Measurements from ENCODE around the gene HEXIM2.
A peak's percentile ranks its signal among the peaks of the same experiment; 100 is the strongest.

Gene HEXIM2

DNA sequence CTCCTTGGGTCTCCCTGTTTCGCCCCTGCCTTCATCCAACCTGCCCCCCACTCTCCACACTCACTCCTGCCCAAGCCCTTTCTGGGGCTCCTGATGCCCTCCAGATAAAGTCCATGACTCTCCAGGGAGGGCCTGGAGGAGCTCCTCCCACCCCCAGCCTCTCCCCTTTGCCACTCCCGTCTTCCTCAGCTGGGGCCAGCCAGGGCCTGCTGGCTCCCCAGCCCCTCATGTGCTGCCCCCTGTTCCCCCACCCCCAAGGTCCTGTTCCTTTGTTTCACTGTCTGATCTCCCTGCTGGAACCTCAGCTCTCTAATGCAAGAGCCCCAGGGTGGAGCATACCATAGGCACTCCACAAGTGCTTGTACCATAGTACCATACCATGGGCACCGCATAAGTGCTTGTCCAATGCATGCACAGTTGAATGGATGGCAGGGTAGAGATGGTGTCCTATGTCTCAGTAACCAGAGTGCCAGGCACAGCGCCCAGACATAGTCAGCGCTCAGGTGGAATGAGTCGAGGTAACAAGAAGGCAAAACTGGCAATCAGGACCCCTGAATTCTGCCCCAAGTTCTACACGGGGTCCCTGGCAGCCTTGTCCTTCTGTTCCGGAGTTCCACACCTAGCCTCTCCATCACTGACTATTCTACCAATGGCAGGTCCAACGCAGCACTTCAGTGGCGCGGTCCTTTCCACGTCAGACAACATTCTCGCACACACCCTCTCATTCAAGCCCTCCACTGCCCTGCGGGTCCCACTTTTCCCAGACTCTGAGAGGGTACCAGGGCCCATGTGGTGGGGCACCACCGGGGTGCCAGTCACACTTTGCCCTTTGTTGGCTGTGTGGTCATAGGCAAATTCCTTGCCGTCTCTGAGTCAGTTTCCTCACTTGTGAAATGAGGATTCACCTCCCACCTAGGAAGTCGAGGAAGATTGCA lies 30.7 kb upstream of the HEXIM2 start:
- Histone ChIP-seq H3K4me1 (ENCODE audit: control insufficient read depth, insufficient read depth, low read length) (peaks cover 24% of the 10 kb centered on the region), H3K27ac (ENCODE audit: low read depth, low read length) (peak overlapping the region; percentile 83), H3K4me3 (ENCODE audit: low read length) (peak overlapping the region; percentile 88), H3K27me3 (ENCODE audit: control insufficient read depth, insufficient read depth, low read length) (no peaks in the 10 kb centered on the region), H3K36me3 (ENCODE audit: control insufficient read depth, insufficient read depth, low read length) (no peaks in the 10 kb centered on the region), H3K9ac (ENCODE audit: low read length) (peak overlapping the region; percentile 28)

DNA sequence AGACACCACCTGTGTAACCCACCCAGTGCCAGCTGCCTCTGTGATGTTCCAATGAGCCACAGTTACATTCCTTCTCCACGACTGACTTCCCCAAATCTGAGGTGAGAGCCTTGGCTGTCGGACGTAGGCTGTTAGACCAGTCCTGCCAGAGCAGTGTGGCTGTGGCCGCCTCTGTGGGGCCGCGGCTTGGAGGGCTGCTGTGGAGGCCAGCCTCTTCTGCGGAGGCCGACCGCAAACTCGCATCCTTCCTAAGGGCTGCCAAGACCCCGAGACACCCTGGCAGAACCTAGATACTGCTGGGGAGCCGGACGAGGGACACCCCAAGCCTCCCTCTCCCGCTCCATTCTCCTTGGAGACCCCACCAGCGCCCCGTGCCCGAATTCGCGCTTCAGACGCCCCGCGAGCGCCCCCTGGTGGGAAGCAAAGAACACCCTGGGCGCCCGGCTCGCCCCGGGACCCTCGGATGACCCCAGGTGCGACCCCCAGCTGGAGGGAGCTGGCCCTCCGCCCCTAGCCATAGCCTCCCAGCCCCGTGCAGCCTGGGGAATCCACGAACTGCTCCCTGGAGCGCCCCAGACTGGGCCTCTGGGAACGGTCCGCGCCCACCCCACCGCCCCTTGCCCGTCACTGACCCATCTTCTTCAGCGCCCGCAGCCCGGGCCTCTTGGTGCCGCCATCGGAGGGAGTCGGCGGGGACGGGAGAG lies 29.9 kb upstream of the HEXIM2 start:
- H3K27ac ChIP-seq (ENCODE audit: low read depth, low read length): peak overlapping the region; percentile 83
- H3K4me1 ChIP-seq (ENCODE audit: control insufficient read depth, insufficient read depth, low read length): peaks cover 24% of the 10 kb centered on the region
- no peaks in the 10 kb centered on the region for H3K36me3 ChIP-seq (ENCODE audit: control insufficient read depth, insufficient read depth, low read length)
- H3K27me3 ChIP-seq (ENCODE audit: control insufficient read depth, insufficient read depth, low read length): no peaks in the 10 kb centered on the region
- H3K9ac ChIP-seq (ENCODE audit: low read length): peak overlapping the region; percentile 28
- peak overlapping the region; percentile 88 for H3K4me3 ChIP-seq (ENCODE audit: low read length)

DNA sequence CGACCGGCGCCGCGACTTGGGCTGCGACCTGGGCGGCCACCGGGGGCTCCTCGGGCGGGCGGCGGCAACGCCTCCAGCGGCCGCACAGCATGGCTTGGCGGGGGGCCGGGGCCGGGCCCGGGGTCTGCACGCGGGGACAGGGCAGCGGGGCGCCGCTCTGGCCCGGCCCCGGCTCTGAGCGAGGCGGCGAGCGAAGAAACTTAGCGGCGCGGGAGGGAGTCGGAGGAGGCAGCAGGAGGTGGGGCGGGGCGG lies 29.4 kb upstream of the HEXIM2 start, which contains the start of gene PLCD3:
Gene PLCD3 (minus strand): TSS at position 196 of the 252 bp plus-strand sequence. CDS start 105 bp downstream, at position 91.
- peaks cover 22% of the 10 kb centered on the region for H3K4me1 ChIP-seq (ENCODE audit: control insufficient read depth, insufficient read depth, low read length)
- no peaks in the 10 kb centered on the region for H3K36me3 ChIP-seq (ENCODE audit: control insufficient read depth, insufficient read depth, low read length)
- peak within 1 kb of the TSS; percentile 97 for H3K27ac ChIP-seq (ENCODE audit: low read depth, low read length)
- H3K27me3 ChIP-seq (ENCODE audit: control insufficient read depth, insufficient read depth, low read length): no peaks in the 10 kb centered on the region
- peak within 1 kb of the TSS; percentile 88 for H3K9ac ChIP-seq (ENCODE audit: low read length)
- peak within 1 kb of the TSS; percentile 88 for H3K4me3 ChIP-seq (ENCODE audit: low read length)

DNA sequence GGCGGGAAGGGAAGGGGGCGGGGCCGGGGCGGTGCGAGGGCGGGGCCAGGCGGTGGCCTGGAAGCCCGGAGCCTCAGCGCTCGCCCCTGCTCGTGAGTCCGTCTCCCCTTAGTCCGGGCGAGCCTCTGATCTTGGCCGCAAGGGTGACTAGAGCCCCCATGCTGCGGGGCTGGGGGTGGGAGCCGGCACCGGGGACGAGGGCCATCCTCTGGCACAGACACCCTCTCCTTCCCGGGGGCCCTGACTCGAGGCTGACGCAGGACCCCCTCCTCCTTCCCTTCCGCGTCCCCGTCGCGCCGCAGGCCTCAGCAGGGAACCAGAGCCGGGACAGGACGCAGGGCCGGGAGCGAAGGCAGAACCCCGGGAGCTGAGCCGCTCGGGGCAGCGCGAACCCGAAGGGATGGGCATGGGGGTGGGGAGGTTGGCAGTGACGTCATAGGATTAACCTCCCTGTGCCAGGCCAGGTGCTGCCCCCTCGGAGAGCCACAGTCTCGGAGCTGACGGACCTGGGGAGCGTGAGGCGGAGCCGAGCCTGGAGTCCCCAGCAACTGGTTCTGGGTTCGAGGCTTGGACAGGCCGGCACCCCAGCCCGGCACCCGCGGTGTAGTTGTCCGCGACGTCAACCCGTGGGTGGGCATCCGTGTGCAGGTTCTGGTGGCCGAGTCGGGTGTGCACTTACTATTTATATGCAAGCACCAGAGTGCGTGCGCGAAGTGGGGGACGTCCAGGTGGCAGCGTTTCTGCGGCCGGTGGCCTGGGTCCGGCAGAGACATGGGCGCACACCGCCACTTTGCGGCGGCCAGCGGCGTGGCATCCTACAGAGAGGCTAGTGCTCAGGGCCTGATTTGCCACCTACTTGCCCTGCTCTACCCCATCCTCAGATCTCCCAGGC lies 28.9 kb upstream of the HEXIM2 start:
- Histone ChIP-seq H3K27ac (ENCODE audit: low read depth, low read length) (peak overlapping the region; percentile 97), H3K9ac (ENCODE audit: low read length) (peak overlapping the region; percentile 88), H3K27me3 (ENCODE audit: control insufficient read depth, insufficient read depth, low read length) (no peaks in the 10 kb centered on the region), H3K36me3 (ENCODE audit: control insufficient read depth, insufficient read depth, low read length) (no peaks in the 10 kb centered on the region), H3K4me1 (ENCODE audit: control insufficient read depth, insufficient read depth, low read length) (peaks cover 16% of the 10 kb centered on the region), H3K4me3 (ENCODE audit: low read length) (peak overlapping the region; percentile 74)

DNA sequence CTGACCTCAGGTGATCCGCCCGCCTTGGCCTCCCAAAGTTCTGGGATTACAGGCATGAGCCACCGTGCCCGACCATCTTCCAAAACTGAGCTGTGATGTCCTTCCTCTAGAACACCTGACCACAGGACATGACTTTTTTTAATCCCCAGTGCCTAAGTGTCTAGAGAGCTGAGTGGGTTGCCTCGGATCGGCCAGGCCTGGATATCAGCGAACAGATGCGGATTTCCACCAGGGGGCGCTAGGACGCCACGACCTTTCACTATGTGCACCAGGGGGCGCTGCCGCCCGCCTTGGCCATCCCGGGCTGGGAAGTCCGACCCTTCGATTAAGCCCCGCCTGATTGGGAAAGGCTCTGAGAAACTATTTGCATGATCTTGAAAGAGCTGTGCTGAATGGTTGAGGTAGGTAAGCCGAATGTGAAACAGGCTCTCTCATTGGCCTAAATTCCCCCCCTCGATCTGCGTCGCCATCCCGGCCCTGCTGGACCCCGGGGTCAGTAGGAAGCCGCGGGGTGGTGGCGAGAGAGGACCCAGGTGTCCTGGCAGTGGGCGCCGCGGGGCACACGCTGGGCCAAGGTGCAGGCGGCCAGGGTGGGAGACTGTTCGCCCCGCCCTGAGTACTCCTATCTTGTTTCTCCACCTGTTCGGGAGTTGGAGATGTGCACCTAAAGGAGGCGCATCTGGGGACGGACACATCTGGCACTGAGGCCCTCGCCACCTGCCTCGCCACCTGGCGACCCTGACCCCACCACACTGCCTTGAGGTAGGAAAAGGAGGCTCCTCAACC lies 26.3 kb upstream of the HEXIM2 start, which contains the start of gene ACBD4:
Gene ACBD4 (plus strand): TSS at position 496 of the 786 bp plus-strand sequence. CDS start 458 bp downstream, outside the sequence.
- Histone ChIP-seq H3K36me3 (ENCODE audit: control insufficient read depth, insufficient read depth, low read length) (peaks cover 2% of the 10 kb centered on the region), H3K9ac (ENCODE audit: low read length) (peak within 1 kb of the TSS; percentile 46), H3K27ac (ENCODE audit: low read depth, low read length) (peak within 1 kb of the TSS; percentile 88), H3K27me3 (ENCODE audit: control insufficient read depth, insufficient read depth, low read length) (no peaks in the 10 kb centered on the region), H3K4me1 (ENCODE audit: control insufficient read depth, insufficient read depth, low read length) (peaks cover 10% of the 10 kb centered on the region), H3K4me3 (ENCODE audit: low read length) (peak within 1 kb of the TSS; percentile 79)

DNA sequence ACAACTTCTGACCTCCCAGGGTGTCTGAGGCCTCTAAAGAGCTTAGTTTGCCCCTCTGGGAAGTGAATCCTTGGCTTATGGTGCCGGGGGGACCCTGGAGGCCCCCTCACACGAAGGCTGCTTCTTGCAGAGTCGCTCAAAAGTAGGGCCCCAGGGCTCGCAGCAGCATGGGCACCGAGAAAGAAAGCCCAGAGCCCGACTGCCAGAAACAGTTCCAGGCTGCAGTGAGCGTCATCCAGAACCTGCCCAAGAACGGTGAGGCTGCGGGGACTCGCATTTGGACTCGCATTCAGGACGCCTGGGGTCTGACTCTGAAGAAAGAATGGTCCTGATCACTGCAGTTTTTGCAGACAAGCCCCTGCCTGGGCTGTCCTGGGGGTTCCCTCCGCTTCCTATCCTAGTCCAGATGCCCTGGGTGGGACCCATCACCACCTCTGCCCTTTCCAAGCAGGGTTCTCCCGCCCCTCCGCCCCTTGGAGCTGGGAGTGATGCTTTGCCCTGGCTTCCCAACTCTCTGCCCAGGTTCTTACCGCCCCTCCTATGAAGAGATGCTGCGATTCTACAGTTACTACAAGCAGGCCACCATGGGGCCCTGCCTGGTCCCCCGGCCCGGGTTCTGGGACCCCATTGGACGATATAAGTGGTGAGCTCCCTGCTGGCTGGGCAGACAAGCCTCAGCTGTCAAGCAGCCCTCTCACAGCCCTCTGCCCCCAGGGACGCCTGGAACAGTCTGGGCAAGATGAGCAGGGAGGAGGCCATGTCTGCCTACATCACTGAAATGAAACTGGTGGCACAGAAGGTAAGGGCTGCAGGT lies 25.5 kb upstream of the HEXIM2 start:
- H3K9ac ChIP-seq (ENCODE audit: low read length): peak overlapping the region; percentile 46
- H3K27ac ChIP-seq (ENCODE audit: low read depth, low read length): peak overlapping the region; percentile 88
- H3K27me3 ChIP-seq (ENCODE audit: control insufficient read depth, insufficient read depth, low read length): no peaks in the 10 kb centered on the region
- peak overlapping the region; percentile 79 for H3K4me3 ChIP-seq (ENCODE audit: low read length)
- H3K36me3 ChIP-seq (ENCODE audit: control insufficient read depth, insufficient read depth, low read length): peaks cover 2% of the 10 kb centered on the region
- peaks cover 6% of the 10 kb centered on the region for H3K4me1 ChIP-seq (ENCODE audit: control insufficient read depth, insufficient read depth, low read length)

DNA sequence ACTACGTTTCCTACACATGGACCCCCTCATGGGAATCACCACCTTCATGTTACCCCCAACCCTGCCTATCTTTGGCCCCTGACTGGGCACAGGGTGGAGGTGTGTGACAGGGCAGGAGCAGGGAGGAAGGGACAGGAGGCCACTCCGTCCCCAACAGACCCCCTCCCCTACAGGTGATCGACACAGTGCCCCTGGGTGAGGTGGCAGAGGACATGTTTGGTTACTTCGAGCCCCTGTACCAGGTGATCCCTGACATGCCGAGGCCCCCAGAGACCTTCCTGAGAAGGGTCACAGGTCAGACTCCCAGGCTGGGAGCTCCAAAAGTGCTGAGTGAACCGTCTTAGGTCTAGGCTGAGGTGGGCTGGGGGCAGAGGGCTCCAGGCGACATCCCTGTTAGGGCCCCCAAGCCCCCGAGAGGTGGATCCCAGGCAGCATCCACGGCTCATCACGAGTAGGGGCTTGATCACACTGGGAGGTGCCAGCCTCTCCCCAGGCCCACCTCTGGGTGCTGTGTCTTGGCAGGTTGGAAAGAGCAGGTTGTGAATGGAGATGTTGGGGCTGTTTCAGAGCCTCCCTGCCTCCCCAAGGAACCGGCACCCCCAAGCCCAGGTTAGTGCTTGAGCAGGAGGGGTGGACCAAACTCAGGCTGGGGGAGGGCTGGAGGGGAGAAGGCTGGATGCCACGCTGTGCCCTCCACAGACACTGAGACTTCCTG lies 24.7 kb upstream of the HEXIM2 start:
- Histone ChIP-seq H3K4me1 (ENCODE audit: control insufficient read depth, insufficient read depth, low read length) (no peaks in the 10 kb centered on the region), H3K27me3 (ENCODE audit: control insufficient read depth, insufficient read depth, low read length) (no peaks in the 10 kb centered on the region), H3K9ac (ENCODE audit: low read length) (peak overlapping the region; percentile 10), H3K4me3 (ENCODE audit: low read length) (no peak overlapping the region), H3K27ac (ENCODE audit: low read depth, low read length) (no peak overlapping the region), H3K36me3 (ENCODE audit: control insufficient read depth, insufficient read depth, low read length) (peaks cover 2% of the 10 kb centered on the region)

DNA sequence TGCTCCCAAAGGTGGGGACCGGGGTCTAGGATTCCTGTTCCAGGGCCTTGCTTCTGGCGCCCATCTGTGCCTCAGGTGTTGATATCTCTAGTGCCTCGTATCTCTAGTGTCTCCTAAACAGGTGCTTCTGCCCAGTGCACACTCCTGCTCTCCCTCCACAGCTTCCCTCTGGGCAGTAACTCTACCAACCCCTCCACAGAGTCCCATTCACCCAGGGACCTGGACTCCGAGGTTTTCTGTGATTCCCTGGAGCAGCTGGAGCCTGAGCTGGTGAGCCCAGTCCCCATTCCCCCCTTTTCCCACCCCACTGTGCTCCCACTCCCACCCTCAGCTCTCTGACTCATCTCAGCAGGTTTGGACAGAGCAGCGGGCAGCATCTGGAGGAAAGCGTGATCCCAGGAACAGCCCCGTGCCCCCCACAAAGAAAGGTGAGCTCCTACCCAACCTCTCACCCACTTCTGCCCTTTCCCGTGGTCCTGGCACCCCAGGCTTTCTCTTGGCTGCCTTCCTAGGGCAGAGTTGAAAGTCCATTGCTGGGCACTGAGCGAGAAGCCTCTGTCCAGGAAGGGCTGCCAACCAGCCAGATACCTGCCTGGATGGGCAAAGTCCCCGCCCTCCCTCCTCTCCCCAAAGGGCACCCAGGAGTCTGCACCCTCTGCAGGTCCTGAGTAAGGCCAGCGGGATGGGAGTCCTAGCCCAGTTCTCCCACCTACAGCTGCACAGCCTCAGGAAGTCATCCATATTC lies 23.9 kb upstream of the HEXIM2 start:
- Histone ChIP-seq H3K4me1 (ENCODE audit: control insufficient read depth, insufficient read depth, low read length) (no peaks in the 10 kb centered on the region), H3K27me3 (ENCODE audit: control insufficient read depth, insufficient read depth, low read length) (no peaks in the 10 kb centered on the region), H3K9ac (ENCODE audit: low read length) (no peak overlapping the region), H3K36me3 (ENCODE audit: control insufficient read depth, insufficient read depth, low read length) (peaks cover 2% of the 10 kb centered on the region), H3K27ac (ENCODE audit: low read depth, low read length) (no peak overlapping the region), H3K4me3 (ENCODE audit: low read length) (no peak overlapping the region)

DNA sequence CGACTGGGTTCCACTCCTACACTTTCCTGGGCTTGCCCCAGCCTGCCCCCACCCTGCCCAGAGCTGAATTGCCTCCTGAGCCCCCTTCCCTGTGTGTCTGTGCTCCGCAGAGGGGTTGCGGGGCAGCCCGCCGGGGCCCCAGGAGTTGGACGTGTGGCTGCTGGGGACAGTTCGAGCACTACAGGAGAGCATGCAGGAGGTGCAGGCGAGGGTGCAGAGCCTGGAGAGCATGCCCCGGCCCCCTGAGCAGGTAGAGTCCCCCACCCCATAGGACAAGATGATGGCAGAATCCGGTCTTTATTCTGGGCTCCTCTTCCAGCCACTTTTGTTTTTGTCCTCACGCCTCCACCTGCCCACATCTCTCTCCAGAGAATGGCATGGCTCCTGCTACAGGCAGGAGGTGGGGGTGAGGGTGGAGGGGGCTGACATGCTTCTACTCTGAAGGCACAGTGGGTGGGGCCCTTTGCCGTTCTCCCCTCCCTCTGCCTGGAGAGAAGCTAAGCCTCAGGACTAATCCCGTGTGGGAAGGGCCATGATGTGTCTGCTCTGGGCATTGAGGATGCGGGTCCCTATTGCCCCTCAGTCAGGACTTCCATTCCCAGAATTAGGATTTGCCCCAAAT lies 22.7 kb upstream of the HEXIM2 start:
- Histone ChIP-seq H3K4me3 (ENCODE audit: low read length) (no peak overlapping the region), H3K36me3 (ENCODE audit: control insufficient read depth, insufficient read depth, low read length) (peaks cover 2% of the 10 kb centered on the region), H3K27ac (ENCODE audit: low read depth, low read length) (no peak overlapping the region), H3K4me1 (ENCODE audit: control insufficient read depth, insufficient read depth, low read length) (peaks cover 4% of the 10 kb centered on the region), H3K9ac (ENCODE audit: low read length) (no peak overlapping the region), H3K27me3 (ENCODE audit: control insufficient read depth, insufficient read depth, low read length) (no peaks in the 10 kb centered on the region)

DNA sequence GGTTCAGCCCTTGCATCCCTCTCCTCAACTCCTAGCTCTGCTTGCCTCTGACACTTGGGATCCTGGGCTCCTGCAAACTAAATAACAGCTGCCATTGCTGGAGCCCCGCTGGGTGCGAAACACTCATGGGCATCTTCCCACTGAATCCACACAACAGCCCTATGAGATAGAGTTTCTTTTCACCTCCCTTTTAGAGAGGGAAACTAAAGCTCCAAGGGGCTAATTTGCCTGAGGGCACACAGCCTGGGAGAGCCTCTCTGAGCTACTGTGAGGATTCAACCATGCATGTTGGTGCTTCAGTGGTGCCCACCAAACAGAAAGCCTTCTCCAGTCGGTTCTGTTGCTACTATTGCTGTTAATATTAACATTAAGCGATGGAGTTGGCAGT lies 22.1 kb upstream of the HEXIM2 start:
- H3K4me3 ChIP-seq (ENCODE audit: low read length): no peak overlapping the region
- H3K27ac ChIP-seq (ENCODE audit: low read depth, low read length): no peak overlapping the region
- H3K4me1 ChIP-seq (ENCODE audit: control insufficient read depth, insufficient read depth, low read length): peaks cover 5% of the 10 kb centered on the region
- H3K36me3 ChIP-seq (ENCODE audit: control insufficient read depth, insufficient read depth, low read length): peaks cover 2% of the 10 kb centered on the region
- H3K27me3 ChIP-seq (ENCODE audit: control insufficient read depth, insufficient read depth, low read length): no peaks in the 10 kb centered on the region
- no peak overlapping the region for H3K9ac ChIP-seq (ENCODE audit: low read length)

Data from rectal smooth muscle tissue (tissue), 1 donor.